HG03558 (cell line): ENCODE data around the gene SAMD9.
"Not testable (repeated sequence)": the region's sequence is repeated elsewhere in the genome, so short reads cannot be mapped to it uniquely, and the experiment has no call there.

Experiments
- ATAC-seq: cut with Tn5 transposase; IDR thresholded peaks from one replicate; pipeline ENCODE4 v1.9.1; 2021; ENCODE audit warnings: moderate number of reproducible peaks; ENCODE audit not compliant: unreplicated experiment; ENCODE audit errors: extremely low read depth

Gene SAMD9

GRCh38 chr7:93117852-93118530 lies at the start of gene SAMD9:
SAMD9 (minus strand) TSS chr7:93117979; CDS start chr7:93106097, 11,882 bp downstream.
- ATAC-seq, result peak; percentile 99

- peak; percentile 98 for ATAC-seq
These were observed 47.7 kb upstream of the SAMD9 start for GRCh38 chr7:93165447-93165846.

- ATAC-seq, result no peak
These were observed 47.0 kb upstream of the SAMD9 start for GRCh38 chr7:93164766-93165165.

GRCh38 chr7:93161181-93161762 lies 43.5 kb upstream of the SAMD9 start:
- no peak for ATAC-seq

- ATAC-seq, result no peak
These were observed 42.6 kb upstream of the SAMD9 start for GRCh38 chr7:93160410-93160809.

GRCh38 chr7:93159490-93159889 lies 41.7 kb upstream of the SAMD9 start:
- no peak for ATAC-seq

- no peak for ATAC-seq
These were observed 39.1 kb upstream of the SAMD9 start for GRCh38 chr7:93156884-93157283.

- ATAC-seq, result no peak
These were observed 32.5 kb upstream of the SAMD9 start for GRCh38 chr7:93150200-93150835.

- no peak for ATAC-seq
These were observed 30.9 kb upstream of the SAMD9 start for GRCh38 chr7:93148727-93149126.

- peak; percentile 47 for ATAC-seq
These were observed 30.4 kb upstream of the SAMD9 start, which contains the start of gene SAMD9L for GRCh38 chr7:93148144-93148543. SAMD9L (minus strand) TSS chr7:93148385; CDS start chr7:93135971, 12,414 bp downstream.

- ATAC-seq, result peak; percentile 71
These were observed 29.6 kb upstream of the SAMD9 start for GRCh38 chr7:93147363-93147762.

GRCh38 chr7:93146472-93147141 lies 28.8 kb upstream of the SAMD9 start:
- ATAC-seq, result no peak

- no peak for ATAC-seq
These were observed 28.3 kb upstream of the SAMD9 start for GRCh38 chr7:93146036-93146435.

GRCh38 chr7:93145354-93145753 lies 27.6 kb upstream of the SAMD9 start:
- no peak for ATAC-seq

- no peak for ATAC-seq
These were observed 24.3 kb upstream of the SAMD9 start for GRCh38 chr7:93142127-93142526.

- no peak for ATAC-seq
These were observed 22.9 kb upstream of the SAMD9 start for GRCh38 chr7:93140582-93141191.

GRCh38 chr7:93138576-93138975 lies 20.8 kb upstream of the SAMD9 start:
- no peak for ATAC-seq

- no peak for ATAC-seq
These were observed 15.2 kb upstream of the SAMD9 start for GRCh38 chr7:93133005-93133404.

GRCh38 chr7:93132216-93132615 lies 14.4 kb upstream of the SAMD9 start:
- no peak for ATAC-seq

GRCh38 chr7:93126954-93127353 lies 9.2 kb upstream of the SAMD9 start:
- not testable (repeated sequence) for ATAC-seq

GRCh38 chr7:93123532-93123931 lies 5.8 kb upstream of the SAMD9 start:
- ATAC-seq, result not testable (repeated sequence)
